ENCODE results near the gene SFI1.
"Not testable (repeated sequence)": the region's sequence is repeated elsewhere in the genome, so short reads cannot be mapped to it uniquely, and the experiment has no call there.

SFI1 gene

DNA sequence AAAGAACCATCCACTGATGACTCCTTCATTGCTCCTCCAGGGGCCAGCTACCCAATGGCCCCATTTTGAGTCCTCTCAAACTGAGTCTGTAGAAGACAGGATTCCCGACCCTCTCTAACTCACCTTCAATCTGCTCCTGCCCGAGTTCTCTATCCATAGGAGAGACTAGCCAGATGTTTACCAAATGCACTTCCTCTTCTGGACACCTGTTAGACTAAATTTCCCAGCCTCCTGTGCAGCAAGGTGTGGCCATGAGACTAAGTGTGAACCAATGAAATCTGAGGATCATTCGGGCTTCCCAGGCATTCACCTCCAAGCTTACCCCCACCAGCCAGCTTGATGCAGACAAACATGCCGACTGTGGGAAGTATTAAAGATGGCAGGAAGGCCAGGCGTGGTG is 158.1 kb downstream of the SFI1 start:
- Histone ChIP-seq H3K9me3 (ENCODE audit: control insufficient read depth, low read length) (no peaks in the 10 kb centered on the region), H2AFZ (ENCODE audit: low read depth, low read length) (no peak overlapping the region), H3K18ac (ENCODE audit: low read depth in 1 of 2, low read length in 2 of 2) (no peak overlapping the region), H4K91ac (ENCODE audit: low read length) (no peak overlapping the region), H2BK5ac (ENCODE audit: low read depth, low read length, poor library complexity, severe bottlenecking) (no peak overlapping the region), H2BK15ac (ENCODE audit: low read depth, poor library complexity, severe bottlenecking) (no peak overlapping the region), H3K79me1 (replicated peaks; ENCODE audit: low read length, poor library complexity, severe bottlenecking) (peaks cover 4% of the 10 kb centered on the region), H3K14ac (ENCODE audit: low read length in 2 of 2) (no peak overlapping the region), H3K23ac (ENCODE audit: low read length in 2 of 2) (no peak overlapping the region), H3K4me1 (ENCODE audit: control insufficient read depth, insufficient read depth, low read depth, low read length) (peaks cover 18% of the 10 kb centered on the region), H3K9ac (ENCODE audit: low read length) (no peak overlapping the region), H2BK12ac (ENCODE audit: low read length in 2 of 2) (no peak overlapping the region), H3K4ac (ENCODE audit: low read depth in 1 of 2, low read length in 2 of 2) (no peak overlapping the region), H3K4me3 (ENCODE audit: insufficient read depth in 1 of 2, low read depth in 1 of 2, low read length in 2 of 2) (no peak overlapping the region), H2BK120ac (ENCODE audit: low read depth, low read length) (no peak overlapping the region), H2AK5ac (ENCODE audit: low read length, severe bottlenecking) (peak overlapping the region; percentile 10), H3K27me3 (ENCODE audit: control insufficient read depth in 1 of 2, insufficient read depth in 1 of 2, low read length in 2 of 2) (no peaks in the 10 kb centered on the region), H3K4me2 (ENCODE audit: low read length, poor library complexity, severe bottlenecking) (no peak overlapping the region), H3K27ac (ENCODE audit: low read length, poor library complexity, severe bottlenecking) (no peak overlapping the region), H4K8ac (ENCODE audit: low read length) (no peak overlapping the region), H3K36me3 (ENCODE audit: control insufficient read depth in 1 of 2, insufficient read depth in 2 of 2, low read depth in 1 of 2, low read length in 2 of 2) (peaks cover 0 to 3% of the 10 kb centered on the region in 2 experiments)
- no peak for DNase-seq
- WGBS: 96% methylated on average over 5 of the region's 5 CpGs

DNA sequence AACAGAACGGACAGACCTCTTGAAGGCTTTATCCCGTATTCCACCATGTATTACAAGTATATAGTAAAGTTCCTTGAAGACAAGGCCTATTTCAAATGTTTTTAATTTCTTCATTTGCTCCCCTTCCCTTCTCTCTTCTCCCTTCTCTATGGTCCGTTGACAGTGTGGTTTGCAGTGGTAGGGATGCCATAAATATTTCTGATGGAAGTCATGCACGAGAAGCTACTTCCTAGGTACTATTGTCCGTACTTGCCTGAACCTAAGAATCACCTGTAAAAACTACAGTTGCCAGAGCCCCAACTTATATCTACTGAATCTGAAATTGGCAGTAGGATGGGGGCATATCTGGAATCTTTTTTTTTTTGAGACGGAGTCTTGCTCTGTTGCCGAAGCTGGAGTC is 162.9 kb downstream of the SFI1 start:
- H4K8ac ChIP-seq (ENCODE audit: low read length): no peak overlapping the region
- no peaks in the 10 kb centered on the region for H3K27me3 ChIP-seq (ENCODE audit: control insufficient read depth in 1 of 2, insufficient read depth in 1 of 2, low read length in 2 of 2)
- no peak for DNase-seq
- H3K36me3 ChIP-seq (ENCODE audit: control insufficient read depth in 1 of 2, insufficient read depth in 2 of 2, low read depth in 1 of 2, low read length in 2 of 2): no peaks in the 10 kb centered on the region
- H2BK120ac ChIP-seq (ENCODE audit: low read depth, low read length): no peak overlapping the region
- no peak overlapping the region for H4K91ac ChIP-seq (ENCODE audit: low read length)
- no peak overlapping the region for H3K9ac ChIP-seq (ENCODE audit: low read length)
- H3K4ac ChIP-seq (ENCODE audit: low read depth in 1 of 2, low read length in 2 of 2): no peak overlapping the region
- H3K27ac ChIP-seq (ENCODE audit: low read length, poor library complexity, severe bottlenecking): peak overlapping the region; percentile 65
- H2BK12ac ChIP-seq (ENCODE audit: low read length in 2 of 2): no peak overlapping the region
- peaks cover 3% of the 10 kb centered on the region for H3K79me1 ChIP-seq (replicated peaks; ENCODE audit: low read length, poor library complexity, severe bottlenecking)
- 97% methylated on average over 2 of the region's 7 CpGs for WGBS
- H3K4me3 ChIP-seq (ENCODE audit: insufficient read depth in 1 of 2, low read depth in 1 of 2, low read length in 2 of 2): no peak overlapping the region
- no peak overlapping the region for H2AFZ ChIP-seq (ENCODE audit: low read depth, low read length)
- H3K4me2 ChIP-seq (ENCODE audit: low read length, poor library complexity, severe bottlenecking): no peak overlapping the region
- peak overlapping the region; percentile 61 for H2AK5ac ChIP-seq (ENCODE audit: low read length, severe bottlenecking)
- H3K9me3 ChIP-seq (ENCODE audit: control insufficient read depth, low read length): no peaks in the 10 kb centered on the region
- H3K18ac ChIP-seq (ENCODE audit: low read depth in 1 of 2, low read length in 2 of 2): no peak overlapping the region
- H3K23ac ChIP-seq (ENCODE audit: low read length in 2 of 2): no peak overlapping the region
- peaks cover 15% of the 10 kb centered on the region for H3K4me1 ChIP-seq (ENCODE audit: control insufficient read depth, insufficient read depth, low read depth, low read length)
- no peak overlapping the region for H2BK5ac ChIP-seq (ENCODE audit: low read depth, low read length, poor library complexity, severe bottlenecking)
- no peak overlapping the region for H2BK15ac ChIP-seq (ENCODE audit: low read depth, poor library complexity, severe bottlenecking)
- H3K14ac ChIP-seq (ENCODE audit: low read length in 2 of 2): no peak overlapping the region

DNA sequence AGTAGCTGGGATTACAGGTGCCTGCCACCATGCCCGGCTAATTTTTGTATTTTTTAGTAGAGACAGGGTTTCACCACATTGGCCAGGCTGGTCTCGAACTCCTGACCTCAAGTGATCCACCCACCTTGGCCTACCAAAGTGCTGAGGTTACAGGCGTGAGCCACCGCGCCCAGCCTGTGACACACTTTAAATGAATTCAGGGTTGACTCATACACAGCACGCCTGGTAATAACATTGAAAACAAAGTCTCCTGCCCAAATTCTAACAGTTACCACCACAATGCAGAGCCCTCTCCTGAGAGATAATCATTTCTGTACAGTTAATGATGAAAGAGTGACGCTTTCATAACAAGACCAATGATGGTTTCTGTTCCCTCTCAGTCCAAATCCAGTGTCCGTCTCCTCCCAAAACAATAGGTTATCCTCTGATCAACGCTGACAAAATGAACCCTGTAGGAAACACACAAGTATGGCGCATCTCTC is 164.6 kb downstream of the SFI1 start:
- not testable (repeated sequence) for H3K14ac ChIP-seq (ENCODE audit: low read length in 2 of 2); H3K27me3 ChIP-seq (ENCODE audit: control insufficient read depth in 1 of 2, insufficient read depth in 1 of 2, low read length in 2 of 2); H2BK12ac ChIP-seq (ENCODE audit: low read length in 2 of 2); H3K4ac ChIP-seq (ENCODE audit: low read depth in 1 of 2, low read length in 2 of 2); H2BK15ac ChIP-seq (ENCODE audit: low read depth, poor library complexity, severe bottlenecking); H3K23ac ChIP-seq (ENCODE audit: low read length in 2 of 2); H3K36me3 ChIP-seq (ENCODE audit: control insufficient read depth in 1 of 2, insufficient read depth in 2 of 2, low read depth in 1 of 2, low read length in 2 of 2); H3K18ac ChIP-seq (ENCODE audit: low read depth in 1 of 2, low read length in 2 of 2); H3K79me1 ChIP-seq (replicated peaks; ENCODE audit: low read length, poor library complexity, severe bottlenecking); H4K91ac ChIP-seq (ENCODE audit: low read length); H2AFZ ChIP-seq (ENCODE audit: low read depth, low read length); H4K8ac ChIP-seq (ENCODE audit: low read length); H2BK5ac ChIP-seq (ENCODE audit: low read depth, low read length, poor library complexity, severe bottlenecking); H3K9me3 ChIP-seq (ENCODE audit: control insufficient read depth, low read length); H2BK120ac ChIP-seq (ENCODE audit: low read depth, low read length)
- Histone ChIP-seq H2AK5ac (ENCODE audit: low read length, severe bottlenecking) (peak overlapping the region; percentile 38), H3K4me2 (ENCODE audit: low read length, poor library complexity, severe bottlenecking) (peak overlapping the region; percentile 76), H3K4me1 (ENCODE audit: control insufficient read depth, insufficient read depth, low read depth, low read length) (peaks cover 13% of the 10 kb centered on the region), H3K9ac (ENCODE audit: low read length) (peak overlapping the region; percentile 95), H3K27ac (ENCODE audit: low read length, poor library complexity, severe bottlenecking) (peak overlapping the region; percentile 72), H3K4me3 (ENCODE audit: insufficient read depth in 1 of 2, low read depth in 1 of 2, low read length in 2 of 2) (peak overlapping the region in 1 of 2 experiments; percentile 93)
- peak; percentile 61 for DNase-seq
- 44% methylated on average over 10 of the region's 10 CpGs for WGBS

DNA sequence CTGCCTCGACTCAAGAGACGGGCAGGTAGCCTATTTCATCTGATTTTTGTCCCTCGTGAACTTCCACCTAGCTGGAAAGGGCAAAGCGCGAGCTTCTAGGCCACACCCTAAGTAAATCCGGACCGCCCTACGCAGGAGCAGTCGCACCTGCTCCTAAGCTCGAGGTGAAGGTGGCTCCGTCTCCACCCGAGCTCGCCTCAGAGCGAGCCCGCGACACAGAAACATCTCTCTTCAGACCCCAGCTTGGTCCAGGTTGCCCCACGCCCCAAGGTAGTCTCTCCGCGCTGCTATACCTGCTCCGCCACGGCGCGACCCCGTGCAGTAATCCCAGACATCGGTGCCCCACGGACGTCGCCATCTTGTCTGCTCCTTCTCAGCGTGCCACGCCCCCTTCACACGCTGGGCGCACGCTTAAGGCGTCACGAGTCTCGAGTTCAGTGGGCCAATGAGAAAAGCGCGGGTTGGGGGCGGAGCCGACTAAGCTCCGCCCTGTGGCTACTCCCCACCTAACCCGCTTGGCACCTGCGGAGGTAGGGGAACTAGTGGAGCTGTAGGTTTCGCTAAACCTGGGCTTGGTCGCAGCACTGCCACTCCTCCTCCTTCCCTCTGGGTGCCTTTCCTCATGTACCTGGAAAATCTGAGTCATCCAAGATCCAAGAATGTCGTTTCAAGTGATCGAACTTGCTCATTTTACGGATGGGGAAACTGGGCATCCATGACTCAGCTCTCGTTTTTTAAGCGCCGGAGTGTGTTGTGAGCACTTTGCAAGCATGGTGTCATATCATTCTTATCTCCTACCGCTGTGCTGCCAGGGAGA is 165.7 kb downstream of the SFI1 start, which contains the start of gene PISD:
Gene PISD (minus strand): TSS at position 365 of the 817 bp plus-strand sequence. CDS start 7 bp downstream, at position 358.
- H4K8ac ChIP-seq (ENCODE audit: low read length): peak within 1 kb of the TSS; percentile 43
- H3K4me2 ChIP-seq (ENCODE audit: low read length, poor library complexity, severe bottlenecking): peak within 1 kb of the TSS; percentile 76
- peak within 1 kb of the TSS; percentile 87 to 93 for H3K4me3 ChIP-seq (ENCODE audit: insufficient read depth in 1 of 2, low read depth in 1 of 2, low read length in 2 of 2)
- no peaks in the 10 kb centered on the region for H3K36me3 ChIP-seq (ENCODE audit: control insufficient read depth in 1 of 2, insufficient read depth in 2 of 2, low read depth in 1 of 2, low read length in 2 of 2)
- H2AFZ ChIP-seq (ENCODE audit: low read depth, low read length): peak within 1 kb of the TSS; percentile 79
- DNase-seq: peak; percentile 95
- H3K4ac ChIP-seq (ENCODE audit: low read depth in 1 of 2, low read length in 2 of 2): peak within 1 kb of the TSS in 1 of 2 experiments; percentile 64
- H2BK120ac ChIP-seq (ENCODE audit: low read depth, low read length): no peak within 1 kb of the TSS
- H3K27me3 ChIP-seq (ENCODE audit: control insufficient read depth in 1 of 2, insufficient read depth in 1 of 2, low read length in 2 of 2): no peaks in the 10 kb centered on the region
- peak within 1 kb of the TSS; percentile 95 for H3K9ac ChIP-seq (ENCODE audit: low read length)
- WGBS: 3% methylated on average over 52 of the region's 52 CpGs
- H3K23ac ChIP-seq (ENCODE audit: low read length in 2 of 2): no peak within 1 kb of the TSS
- peak within 1 kb of the TSS; percentile 38 for H2AK5ac ChIP-seq (ENCODE audit: low read length, severe bottlenecking)
- H4K91ac ChIP-seq (ENCODE audit: low read length): no peak within 1 kb of the TSS
- H3K9me3 ChIP-seq (ENCODE audit: control insufficient read depth, low read length): no peaks in the 10 kb centered on the region
- peaks cover 13% of the 10 kb centered on the region for H3K4me1 ChIP-seq (ENCODE audit: control insufficient read depth, insufficient read depth, low read depth, low read length)
- H2BK5ac ChIP-seq (ENCODE audit: low read depth, low read length, poor library complexity, severe bottlenecking): no peak within 1 kb of the TSS
- no peaks in the 10 kb centered on the region for H3K79me1 ChIP-seq (replicated peaks; ENCODE audit: low read length, poor library complexity, severe bottlenecking)
- H3K18ac ChIP-seq (ENCODE audit: low read depth in 1 of 2, low read length in 2 of 2): peak within 1 kb of the TSS; percentile 38 to 79
- H2BK12ac ChIP-seq (ENCODE audit: low read length in 2 of 2): no peak within 1 kb of the TSS
- no peak within 1 kb of the TSS for H2BK15ac ChIP-seq (ENCODE audit: low read depth, poor library complexity, severe bottlenecking)
- H3K27ac ChIP-seq (ENCODE audit: low read length, poor library complexity, severe bottlenecking): peak within 1 kb of the TSS; percentile 65
- H3K14ac ChIP-seq (ENCODE audit: low read length in 2 of 2): no peak within 1 kb of the TSS
